HG02973 (cell line): ENCODE data around the gene PKM.

Experiments
- ATAC-seq: cut with Tn5 transposase; IDR thresholded peaks from one replicate; pipeline ENCODE4 v1.9.1; 2021; ENCODE audit warnings: moderate library complexity; ENCODE audit not compliant: unreplicated experiment

Gene PKM

DNA sequence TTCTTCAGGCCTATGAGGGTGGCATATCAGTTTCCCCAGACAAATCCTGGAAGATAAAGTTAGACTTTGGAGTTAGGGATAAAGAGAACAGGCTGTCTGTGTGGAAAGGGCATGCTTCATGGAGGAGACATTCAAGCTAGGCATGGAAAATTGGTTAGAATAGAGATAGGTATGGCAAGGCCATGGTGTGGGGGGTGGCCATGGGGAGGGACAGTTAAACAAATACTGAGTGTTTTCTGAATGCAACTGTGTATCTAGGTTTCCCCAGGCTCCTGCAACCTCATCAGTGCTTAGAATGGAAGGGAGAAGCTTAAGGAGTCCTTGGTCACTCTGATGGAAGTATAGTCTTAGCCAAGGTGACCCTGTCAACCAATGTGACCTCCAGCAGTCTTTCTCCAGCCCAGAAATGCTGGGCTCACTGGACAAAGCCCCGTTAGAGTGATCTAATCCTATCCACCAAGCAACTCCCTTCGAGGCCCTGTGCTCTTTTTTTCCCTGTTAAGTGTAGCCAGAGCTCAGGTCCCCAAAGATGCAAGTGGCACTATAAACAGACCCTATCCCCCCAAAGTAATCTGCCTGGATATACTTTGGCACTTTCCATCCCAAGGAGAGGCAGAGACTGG, 5.5 kb upstream of the PKM start:
- no peak for ATAC-seq

DNA sequence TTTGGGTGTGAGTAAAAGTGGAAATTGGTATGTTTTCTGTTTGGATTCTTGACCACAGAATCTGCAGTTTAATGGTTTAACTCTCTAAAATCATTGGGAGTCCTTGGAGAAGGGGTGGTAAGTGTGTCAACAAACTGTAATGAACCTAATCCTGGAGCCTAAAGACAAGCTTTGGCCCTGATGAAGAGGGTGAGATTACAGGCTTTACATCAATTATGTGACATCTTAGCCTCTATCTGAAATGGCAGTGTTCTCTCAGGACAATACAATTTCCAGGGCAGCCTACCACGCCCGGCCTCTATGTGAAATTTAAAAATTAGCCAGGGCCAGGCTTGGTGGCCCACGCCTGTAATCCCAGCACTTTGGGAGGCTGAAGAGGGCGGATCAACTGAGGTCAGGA, 4.3 kb upstream of the PKM start:
- no peak for ATAC-seq

DNA sequence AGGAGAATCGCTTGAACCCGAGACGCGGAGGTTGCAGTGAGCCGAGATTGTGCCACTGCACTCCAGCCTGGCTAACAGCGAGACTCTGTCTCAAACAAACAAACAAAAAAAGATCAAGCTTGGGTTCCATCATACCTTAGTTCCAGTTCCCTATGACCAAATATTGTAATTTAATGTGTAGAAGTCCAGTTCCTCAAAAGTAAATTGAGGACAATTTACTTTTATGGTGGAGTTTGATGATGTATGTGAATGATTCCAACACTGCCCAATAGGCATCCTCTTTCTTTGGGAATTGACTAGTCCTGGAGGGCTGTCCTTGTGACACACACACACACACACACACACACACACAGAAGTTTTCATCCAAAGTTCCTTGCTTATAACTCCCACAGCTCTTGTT, 2.8 kb upstream of the PKM start:
- ATAC-seq: no peak

DNA sequence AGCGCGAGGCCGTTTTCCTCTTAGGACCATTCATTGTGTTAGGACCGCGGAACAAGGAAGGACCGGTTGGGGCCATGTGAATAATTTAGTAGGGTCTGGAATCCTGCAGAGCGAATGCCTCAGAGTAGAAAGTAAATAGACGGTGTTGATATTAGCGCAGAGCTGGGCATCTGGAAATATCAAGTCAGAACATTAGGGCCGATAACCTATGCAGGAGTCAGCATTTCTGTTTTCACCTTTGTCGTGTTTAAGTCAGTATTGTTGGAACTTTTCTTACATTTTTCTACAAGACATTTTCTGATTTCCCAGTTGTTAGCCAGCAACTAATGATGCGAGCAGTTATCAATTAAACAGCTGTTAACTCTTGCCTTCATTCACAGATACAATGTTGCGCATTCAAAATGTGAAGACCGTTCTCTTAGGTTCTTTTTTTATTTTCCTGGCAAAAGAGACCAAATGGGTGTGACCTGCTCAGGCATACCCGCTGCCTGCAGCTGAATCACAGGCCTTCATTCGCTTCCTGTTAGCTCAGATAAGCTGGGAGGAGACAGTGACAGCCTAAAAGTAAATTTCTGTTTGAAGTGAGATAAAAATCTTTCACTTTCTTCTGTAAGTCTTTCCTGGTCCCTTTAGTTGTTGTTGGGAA, 966 bp upstream of the PKM start:
- ATAC-seq: no peak

DNA sequence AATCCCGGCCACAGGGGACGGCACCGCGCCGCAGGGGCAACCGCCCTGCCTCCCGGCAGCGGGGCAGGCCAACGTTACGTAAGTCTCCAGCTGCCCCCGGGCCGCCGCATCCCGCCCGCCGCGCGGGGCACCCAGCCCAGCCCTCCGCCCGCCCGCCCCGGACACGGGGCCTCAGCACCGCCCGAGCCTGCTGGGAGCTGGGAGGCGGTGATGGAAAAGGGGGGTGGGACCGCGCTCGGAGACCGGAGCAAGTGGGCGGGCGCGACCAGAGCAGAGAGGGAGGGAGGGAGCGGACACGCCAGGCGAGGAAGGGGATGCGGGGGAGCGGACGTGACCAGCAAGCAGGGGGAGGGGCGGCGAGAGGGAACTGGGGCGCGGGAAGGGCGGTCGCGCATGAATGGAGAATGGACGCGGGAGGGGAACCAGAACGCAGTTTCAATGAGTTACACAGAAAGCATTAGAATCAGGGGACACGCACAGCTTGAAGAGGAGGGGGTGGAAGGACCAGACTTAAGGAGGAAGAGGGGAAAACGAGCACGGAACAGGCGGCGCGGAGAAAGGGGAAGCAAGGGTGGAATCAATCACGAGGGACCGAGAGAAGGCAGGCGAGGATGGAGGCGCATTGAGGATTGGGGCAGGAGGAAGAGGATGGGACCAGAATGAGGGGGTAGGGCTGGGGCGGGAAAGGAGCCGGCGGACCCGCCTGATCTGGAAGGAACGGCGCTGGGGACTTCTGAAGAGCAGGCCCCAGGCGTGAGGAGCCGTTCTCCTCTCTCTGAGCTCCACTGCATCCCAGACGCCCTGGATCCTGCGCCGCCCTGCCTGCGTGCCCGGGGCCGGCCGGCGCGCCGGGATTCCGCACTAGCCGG, 559 bp downstream of the PKM start:
- ATAC-seq: no peak

DNA sequence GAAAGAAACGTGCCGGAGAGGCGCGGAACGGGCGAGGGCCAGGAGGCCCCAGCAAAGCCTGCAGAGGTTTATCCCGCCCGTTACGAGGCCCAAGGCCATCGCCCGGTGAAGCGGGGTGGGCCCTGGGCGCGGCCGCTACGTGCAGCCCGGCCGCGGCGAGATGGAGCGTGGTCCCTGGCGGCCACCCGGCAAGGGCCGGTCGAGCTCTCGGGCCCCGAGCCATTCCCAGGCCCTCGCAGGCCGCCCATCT, 1.1 kb downstream of the PKM start:
- no peak for ATAC-seq

DNA sequence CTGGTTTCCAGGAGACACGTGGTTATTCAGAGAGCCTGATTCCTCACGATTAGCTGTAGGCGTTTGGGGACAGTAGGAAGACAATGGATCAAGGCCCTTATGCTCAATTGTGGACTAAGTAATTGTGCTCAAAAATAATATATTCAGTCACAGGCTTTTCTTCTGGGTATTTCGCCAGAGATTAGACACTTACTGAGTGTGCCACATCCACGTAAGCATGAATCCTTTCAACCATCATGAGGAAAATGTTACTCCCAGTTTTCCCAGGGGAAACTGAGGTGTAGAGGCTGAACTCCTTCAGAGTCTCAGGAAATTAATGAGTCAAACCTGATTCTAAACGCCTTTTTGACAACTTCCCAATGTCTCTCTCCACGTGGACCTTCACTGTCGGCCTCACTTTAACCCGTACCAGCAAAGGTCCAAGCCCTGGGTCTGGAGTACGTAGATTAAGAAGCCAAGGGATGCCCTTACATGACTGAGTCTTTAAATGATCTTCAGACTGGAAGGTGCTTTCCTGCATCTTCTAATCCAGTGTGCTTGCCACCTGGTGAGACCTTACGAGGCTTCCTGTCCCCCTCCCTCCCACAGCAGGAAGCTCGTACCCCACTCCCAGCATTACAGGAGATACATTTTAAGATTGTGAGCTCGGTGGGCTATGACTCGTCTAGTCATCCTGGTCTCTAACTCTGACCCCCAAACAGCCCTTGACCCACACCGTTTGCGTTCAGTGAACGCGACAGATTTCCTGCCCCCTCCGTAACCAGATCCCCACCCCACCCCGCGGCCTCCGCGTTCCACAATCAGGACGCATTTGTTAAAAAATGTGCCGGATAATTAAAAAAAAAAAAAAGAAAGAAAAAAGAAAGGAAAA, 1.7 kb downstream of the PKM start:
- no peak for ATAC-seq

DNA sequence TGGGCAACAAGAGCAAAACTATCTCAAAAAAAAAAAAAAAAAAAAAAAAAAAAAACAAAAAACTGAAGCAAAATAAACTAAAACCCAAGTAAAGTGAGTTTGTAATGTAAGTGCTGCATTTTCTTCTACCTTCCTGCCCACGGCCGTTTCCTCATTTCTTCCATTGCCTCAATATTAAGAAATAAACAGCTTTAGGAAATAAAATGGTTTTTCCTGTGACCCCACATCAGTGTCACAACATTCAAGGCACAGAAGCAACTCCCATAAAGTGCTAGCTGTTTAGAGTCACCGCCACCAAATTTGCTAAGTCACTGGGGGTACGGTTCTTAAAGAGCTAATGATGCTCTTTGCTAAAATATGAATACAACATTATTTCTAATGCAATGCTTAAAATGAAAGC, 3.3 kb downstream of the PKM start:
- ATAC-seq: no peak

DNA sequence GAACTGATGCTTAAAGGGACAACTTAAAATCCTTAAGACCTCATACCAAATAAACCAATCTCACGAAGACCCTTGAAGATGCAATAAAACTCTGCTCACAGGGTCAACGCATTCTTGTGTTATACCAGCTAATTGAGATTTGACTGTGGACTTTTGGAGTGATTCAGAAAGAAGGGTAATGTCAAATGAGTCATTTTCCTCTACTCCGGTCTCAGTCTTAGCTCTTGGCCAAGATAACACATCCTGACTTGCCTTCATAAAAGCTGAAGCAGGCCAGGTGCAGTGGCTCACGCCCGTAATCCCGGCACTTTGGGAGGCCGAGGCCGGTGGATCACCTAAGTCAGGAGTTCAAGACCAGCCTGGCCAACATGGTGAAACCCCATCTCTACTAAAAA, 3.8 kb downstream of the PKM start:
- no peak for ATAC-seq

DNA sequence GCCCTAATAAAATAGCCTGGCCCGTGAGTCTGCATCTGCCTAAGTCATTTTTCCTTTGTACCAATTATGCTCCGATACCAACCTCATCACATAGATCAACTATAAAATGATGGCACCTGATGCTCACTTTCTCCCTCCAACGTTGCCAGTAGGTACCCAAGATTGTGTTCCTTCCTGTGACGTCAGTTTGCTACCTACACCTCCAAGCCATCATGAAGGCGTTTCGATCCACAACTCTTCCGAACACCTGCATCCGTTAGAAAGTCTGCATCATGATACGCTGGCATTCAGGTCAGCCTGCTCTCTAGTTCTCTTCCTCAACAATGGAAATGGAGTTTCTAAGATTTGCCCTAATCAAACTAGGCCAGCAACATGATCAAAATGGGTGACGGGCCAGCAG, 7.7 kb downstream of the PKM start:
- ATAC-seq: no peak

DNA sequence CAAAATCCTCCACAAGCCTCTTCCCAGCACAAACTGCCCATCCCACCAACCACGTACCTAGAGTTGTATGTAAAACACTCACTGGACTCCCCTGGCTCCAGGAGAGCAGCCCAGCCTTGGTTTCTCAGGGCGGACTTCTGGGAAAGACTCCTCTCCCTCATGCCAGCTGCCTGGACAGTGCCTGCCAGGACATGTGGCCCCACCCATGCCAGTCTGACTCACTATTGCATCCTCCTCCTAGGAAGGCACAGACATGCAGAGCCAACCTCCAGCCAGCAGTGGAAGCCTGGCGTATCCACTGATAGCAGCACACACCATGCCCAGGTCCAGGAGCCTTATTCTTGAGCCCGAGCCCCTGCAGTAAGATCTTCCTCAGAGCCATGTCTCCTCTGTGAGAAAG, 8.6 kb downstream of the PKM start:
- no peak for ATAC-seq

DNA sequence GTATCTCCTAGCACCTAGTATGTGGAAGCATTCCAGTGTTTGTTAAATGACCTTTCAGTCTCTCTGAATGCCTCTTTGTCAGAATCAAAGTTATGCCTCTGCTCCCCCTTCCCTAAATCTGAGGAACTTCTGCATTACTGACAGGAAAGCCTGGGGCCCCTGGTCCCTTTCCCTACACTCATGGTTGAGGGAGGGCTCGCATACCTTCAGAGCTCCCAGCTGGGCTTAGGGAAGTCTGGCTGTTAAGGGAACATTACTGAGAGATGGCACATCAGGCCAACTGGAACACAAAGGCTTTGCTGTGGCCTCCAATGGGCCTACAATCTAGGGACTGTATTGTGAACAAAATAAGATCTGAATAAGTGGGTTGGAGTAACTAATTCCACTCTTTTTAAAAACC, 10.3 kb downstream of the PKM start:
- ATAC-seq: no peak

DNA sequence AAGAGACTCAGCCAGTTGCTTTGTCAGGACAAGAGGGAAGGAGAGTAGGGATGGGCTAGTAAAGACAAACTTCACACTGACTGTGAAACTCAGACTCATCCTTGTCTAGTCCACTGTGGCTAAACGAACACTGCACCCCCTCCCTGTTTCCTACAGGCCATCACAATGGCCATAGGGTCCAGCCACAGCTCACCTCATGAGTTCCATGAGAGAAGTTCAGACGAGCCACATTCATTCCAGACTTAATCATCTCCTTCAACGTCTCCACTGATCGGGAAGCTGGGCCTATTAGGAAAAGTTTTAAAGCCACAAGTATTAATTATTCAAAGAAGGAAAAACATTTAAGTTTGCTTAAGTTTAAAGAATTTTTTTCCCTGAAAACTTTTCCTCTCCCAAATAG, 13.8 kb downstream of the PKM start:
- ATAC-seq: no peak

DNA sequence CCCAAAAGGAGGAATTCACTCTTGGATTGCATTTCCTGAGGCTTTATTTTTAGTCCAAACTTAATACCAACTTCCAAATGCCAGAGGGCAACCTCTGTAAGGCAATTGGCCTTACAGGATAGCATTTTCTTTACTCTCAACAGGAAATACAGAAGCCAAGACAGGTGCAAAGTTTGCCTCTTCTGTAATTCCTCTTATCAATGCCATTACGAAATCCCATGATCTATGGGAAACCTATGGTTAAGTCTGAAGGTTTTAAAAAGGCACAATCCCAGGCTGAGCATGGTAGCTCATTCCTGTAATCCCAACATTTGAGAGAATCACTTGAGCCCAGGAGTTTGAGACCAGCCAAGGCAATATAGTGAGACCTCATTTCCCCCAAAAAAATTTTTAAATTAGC, 14.9 kb downstream of the PKM start:
- no peak for ATAC-seq

DNA sequence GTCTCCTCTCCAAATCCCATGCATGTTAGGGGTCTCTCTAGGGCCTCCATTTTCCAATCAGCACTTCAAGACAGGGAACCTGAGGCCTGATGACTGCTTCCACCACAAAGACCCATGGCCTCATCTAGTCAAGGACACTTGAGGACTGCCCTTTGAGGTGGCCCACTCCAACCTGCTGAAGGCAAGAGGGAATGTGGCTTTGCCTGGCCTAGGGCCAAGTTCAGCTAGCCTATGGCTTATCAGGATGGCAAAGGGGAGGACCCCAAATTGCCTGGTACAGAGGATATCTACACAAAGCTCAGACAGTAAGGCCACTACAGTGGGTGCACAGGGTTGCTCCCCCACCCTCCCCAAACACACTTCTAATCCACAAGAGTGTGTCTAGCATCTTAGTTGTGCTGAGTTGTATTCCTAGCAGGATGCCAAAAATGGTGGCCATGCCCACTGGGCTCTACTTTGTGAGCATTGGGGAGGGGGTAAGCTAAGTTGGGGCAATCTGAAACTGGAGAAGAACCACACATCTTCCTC, 23.4 kb downstream of the PKM start:
- no peak for ATAC-seq

DNA sequence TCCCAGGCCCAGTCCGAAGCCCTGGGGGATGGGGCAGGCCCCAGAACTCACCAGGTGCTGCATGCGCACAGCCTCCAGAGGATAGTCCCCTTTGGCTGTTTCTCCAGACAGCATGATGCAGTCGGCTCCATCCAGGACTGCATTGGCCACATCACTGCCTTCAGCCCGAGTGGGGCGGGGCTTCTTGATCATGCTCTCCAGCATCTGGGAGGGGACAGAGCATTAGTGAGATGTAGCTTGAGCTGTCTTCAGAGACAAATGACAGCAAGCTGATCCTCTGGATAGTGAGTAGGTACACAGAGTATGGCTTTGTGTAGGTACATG, 24.4 kb downstream of the PKM start:
- ATAC-seq: no peak

DNA sequence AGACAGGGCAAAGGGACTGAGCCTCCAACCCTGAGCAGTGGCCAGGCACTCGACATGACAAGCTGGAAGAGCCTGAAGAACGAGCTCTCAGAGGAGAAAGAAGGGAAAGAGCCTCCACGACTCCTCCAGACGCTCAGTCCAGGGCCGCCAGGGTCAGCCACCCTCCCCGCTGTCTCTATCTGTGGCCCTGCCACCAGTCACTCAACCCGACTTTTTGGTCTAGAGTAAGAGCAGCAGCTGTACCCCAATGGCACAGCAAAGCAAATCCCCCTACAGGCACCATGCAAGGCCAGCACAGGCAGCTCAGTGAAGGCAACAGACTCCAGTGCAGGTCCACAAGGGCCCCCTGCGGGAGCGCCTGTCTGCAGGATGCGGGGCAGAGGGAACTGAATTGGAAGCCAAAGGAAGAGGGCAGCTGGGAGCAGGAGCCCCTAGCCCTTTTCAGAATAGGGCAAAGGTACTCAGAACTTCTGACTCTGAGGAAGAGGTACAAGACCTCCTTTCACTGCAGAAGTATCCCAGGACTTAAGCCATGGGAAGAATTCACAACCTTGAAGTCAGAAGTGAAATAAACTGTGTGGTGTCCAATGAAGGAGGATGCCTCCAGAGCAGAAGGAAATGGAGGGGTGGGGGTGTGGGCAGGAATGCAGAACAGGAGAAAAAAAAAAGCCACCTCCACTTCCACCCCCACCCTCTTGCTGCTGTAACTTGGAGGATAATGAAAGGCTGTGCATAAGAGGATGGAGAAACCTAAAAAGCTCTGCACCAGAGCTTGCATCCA, 24.9 kb downstream of the PKM start:
- no peak for ATAC-seq

DNA sequence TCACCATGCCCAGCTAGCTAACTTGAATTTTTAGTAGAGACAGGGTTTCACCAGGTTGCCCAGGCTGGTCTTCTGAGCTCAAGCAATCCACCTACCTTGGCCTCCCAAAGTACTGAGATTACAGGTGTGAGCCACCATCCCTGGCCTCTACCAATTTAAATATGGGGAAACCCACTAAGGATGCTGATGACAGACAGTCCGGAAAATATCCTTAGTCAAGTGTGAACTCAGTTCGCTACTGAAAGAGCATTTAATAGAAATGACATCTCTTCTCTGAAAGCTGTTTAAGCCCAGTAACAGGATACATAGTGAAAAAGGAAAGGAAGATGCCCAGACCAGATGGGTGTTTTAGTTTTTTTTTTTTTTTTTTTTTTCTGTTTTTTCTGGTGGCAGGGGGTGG, 25.7 kb downstream of the PKM start:
- no peak for ATAC-seq

DNA sequence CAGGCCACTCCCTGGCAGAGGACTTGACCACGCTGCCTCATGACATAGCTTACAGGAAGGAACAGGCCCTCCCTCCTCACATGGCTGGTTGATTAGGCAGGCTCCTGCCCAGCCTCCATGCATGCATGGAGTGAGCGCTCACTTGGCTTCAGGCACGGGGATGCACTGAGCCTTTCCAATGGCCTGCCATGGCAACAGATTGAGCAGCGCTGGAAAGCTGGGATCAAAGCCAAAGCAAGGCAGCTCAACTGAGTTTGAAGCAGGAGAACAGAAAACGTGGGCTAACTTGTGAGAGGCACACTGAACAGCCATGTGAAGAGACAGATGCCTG, 27.5 kb downstream of the PKM start:
- no peak for ATAC-seq

DNA sequence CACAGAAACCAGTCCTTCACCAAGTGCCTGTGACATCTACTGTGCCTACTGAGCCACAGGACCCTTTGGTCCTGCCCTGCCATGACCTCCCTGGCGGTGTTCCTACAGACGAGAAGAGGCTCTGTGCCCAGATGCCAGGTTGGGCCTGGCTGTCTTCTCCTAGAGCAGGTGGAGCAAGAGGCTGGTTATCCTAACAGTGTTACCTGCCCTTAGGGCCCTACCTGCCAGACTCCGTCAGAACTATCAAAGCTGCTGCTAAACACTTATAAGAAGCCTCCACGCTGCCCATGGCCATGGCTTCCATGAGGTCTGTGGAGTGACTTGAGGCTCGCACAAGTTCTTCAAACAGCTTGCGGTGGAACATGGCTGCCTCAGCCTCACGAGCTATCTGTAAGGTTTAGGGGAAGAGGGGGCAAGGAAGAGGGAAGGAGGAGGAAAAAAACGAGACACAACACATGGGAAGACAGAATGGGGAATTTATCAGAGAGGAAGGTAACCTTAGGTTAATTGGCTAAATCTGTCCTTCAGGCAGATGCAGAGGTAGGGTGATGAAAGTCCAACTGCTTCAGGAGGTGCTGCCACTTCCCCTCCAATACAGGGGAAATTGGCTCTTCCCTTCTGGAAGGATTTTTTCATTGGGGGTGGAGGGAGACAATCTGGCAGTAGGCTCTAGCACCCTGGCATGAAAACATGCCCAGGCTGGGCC, 28.0 kb downstream of the PKM start:
- no peak for ATAC-seq
